NCI-H460 (cell line): Measurements from ENCODE around the gene NEDD4L. TPM values are rescaled to one million over a fixed set of nuclear protein-coding genes. Genes with fewer than 3 reads are reported as not detected.

Experiments used
- DNase-seq: peaks from one replicate; pipeline ENCODE4 v3.0.0-alpha.2; 2016; ENCODE audit warnings: low read depth; ENCODE audit errors: extremely low read depth
- total RNA-seq: library from RNA; depleted of rRNA; stranded (reverse); fragments of >200 nt; shearing (Covaris generic); gene quantifications from 2 replicates; pipeline ENCODE4 v1.2.3, GENCODE V29; 2014

NEDD4L gene
- total RNA-seq, 1 experiment from 2014 or later: 25.1 TPM

DNA sequence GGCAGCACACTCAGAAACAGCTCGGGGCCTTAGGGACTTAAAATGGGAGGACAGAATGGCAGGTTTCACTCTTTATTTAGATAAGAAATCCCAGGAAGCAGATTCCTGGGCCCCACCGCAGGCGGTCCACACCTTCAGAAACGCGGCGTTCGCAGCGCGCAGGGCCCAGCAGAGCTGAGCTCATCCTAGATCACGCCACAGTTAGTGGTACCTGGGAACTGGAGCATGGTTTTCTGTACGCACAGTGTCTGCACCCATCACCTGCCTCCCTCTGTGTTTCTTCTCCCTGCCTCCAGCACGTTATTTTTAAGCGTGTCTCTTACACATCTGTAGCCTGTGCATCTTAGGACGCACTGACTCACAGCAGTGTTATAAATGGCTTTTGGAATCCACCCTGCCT lies 342.8 kb downstream of the NEDD4L start:
- no peak for DNase-seq

GRCh38 chr18:58387716-58388115 lies 343.7 kb downstream of the NEDD4L start:
- no peak for DNase-seq

GRCh38 chr18:58388736-58389135 lies 344.7 kb downstream of the NEDD4L start:
- DNase-seq: no peak

DNA sequence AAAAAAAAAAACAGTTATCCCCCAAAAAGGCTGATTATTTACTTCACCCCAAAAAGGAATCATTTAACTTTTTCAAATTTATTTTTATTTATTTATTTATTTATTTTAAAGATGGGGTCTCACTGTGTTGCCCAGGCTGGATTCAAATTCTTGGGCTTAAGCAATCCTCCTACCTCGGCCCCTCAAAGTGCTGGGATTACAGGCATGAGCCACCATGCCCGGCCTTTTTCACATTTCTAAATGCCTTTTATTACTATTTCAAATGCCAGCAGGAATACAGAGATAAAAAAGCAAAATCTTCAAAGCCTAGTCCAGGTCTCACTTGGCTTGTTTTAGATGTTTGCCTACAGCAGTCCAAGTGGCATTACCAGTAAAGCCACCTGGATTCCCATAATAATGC lies 345.7 kb downstream of the NEDD4L start:
- no peak for DNase-seq

GRCh38 chr18:58390399-58390798 lies 346.4 kb downstream of the NEDD4L start:
- no peak for DNase-seq

GRCh38 chr18:58391231-58391825 lies 347.3 kb downstream of the NEDD4L start:
- DNase-seq: no peak

DNA sequence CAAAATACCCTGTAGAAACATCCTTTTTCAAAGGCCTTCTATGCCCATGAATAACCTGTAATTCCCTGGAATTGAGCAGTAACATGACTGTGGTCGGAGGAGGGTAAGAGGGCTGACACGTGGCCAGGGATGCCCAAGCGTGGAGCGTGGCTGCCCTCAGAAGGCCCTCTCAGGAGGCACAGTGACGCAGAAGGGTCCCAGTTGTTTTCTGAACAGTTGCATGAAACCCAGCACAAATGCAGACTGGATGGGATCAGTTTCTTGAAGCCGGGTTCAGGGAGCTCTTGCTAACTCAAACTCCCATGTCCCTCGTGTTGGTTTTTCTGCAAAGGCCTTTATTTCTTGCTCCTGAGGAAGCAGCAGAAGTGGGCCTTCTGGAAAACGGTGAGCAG lies 347.9 kb downstream of the NEDD4L start:
- no peak for DNase-seq

DNA sequence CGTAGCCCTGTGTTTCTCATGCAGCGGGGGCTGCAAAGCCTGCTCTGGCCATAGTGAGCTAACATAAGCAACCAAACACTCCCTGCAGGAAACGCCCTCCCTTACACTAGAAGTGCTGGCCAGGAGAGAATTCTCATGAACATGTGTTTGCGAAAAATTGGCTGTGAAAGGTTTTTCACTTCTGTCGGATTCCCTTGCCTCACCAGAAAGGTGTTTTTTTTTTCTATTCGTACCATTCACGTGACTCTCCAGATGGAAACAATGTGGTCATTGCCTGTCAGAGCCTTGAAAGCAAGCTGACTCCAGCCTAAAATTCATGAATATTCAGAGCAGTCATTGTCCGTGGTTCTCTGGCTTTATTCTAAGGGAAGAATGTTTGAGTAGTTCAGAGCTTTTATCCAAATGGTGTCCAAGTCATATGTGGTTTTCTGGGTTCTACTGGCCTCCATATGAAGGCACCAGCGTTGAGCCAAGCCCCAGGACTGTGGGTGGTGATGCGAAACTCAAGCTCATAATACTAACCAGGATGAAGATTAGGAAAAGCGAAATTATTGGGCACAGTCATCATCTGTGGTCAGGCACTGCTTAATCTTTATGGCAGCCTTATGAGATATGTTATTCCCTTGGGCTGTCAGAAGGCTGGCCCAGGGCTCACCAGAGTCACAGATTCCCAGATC lies 348.4 kb downstream of the NEDD4L start:
- DNase-seq: no peak

GRCh38 chr18:58393295-58393694 lies 349.3 kb downstream of the NEDD4L start:
- no peak for DNase-seq

DNA sequence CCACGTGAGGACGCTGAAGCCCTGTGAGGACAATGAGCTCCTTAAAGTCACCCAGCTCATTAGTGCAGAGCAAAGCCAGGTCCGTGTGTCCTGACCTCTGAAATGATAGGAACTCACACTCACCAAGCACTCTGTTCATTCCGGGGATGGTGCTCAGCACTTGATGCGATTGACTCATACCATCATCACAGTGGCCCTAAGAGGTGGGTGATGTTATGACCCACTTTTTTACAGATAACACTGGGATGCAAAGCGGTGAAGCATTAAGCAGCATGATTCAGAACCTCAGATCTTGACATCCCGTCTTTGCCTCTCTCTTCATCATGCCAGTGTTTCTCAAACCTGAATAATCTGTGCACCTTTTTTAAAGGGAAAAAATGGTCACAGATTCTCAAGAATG lies 350.0 kb downstream of the NEDD4L start:
- DNase-seq: no peak

DNA sequence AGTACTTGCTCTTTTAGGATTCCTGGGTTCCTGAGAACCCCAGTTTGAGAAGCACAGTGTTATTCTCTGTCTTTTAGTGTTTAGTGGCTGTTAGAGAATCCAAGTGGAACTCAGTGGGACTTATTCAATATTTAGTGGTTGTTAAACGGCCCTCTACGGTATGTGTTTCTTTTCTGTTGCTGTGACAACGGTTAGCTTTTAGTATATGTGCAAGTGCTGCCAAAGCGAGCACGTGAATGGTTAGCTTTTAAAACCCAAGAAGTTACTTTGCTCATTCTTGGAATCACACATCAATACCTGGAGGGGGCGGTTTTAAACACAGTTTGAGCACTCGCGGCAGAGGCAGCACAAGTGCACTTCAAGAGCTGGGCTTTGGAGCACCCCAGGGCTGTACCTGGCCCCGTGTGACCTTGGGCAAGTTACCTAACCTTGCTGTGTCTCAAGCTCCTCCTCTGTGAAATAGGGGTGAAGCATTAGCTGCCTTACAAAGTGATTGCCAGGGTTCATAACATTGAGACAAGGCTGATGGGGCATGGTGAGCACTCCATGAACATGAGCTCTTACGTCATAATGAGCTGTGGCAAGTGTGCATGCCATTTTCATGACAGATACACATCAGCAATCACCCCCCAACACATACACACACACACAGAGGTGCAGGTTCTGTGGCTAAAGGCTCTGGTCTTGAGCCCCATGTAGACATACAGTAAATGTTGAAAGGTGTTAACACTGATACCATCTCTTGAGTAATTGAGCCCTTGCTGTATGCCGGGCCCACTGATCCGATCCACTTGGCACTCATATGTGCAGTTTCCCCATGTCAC lies 350.8 kb downstream of the NEDD4L start:
- no peak for DNase-seq

GRCh38 chr18:58396144-58396543 lies 352.1 kb downstream of the NEDD4L start:
- DNase-seq: no peak

DNA sequence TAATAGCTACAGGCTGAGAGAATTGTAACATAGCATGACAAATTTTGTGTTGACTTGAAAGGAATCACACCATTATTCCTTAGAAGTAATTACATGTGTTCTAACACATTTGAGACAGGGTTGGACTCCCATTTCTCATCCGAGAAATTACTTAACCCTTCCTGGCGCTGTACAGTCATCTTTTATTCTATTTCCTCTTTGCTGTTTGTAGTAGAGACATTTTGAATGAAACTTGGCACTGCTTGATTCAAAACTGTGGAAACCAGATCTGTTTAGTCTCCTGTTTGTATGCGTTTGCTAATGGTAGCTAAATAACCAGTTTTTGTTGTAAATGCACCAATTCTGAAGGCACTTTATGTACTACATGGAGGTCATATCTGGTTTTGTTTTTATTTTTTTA lies 352.9 kb downstream of the NEDD4L start:
- DNase-seq: no peak

- no peak for DNase-seq
Observed at GRCh38 chr18:58397385-58398132, 353.5 kb downstream of the NEDD4L start.

DNA sequence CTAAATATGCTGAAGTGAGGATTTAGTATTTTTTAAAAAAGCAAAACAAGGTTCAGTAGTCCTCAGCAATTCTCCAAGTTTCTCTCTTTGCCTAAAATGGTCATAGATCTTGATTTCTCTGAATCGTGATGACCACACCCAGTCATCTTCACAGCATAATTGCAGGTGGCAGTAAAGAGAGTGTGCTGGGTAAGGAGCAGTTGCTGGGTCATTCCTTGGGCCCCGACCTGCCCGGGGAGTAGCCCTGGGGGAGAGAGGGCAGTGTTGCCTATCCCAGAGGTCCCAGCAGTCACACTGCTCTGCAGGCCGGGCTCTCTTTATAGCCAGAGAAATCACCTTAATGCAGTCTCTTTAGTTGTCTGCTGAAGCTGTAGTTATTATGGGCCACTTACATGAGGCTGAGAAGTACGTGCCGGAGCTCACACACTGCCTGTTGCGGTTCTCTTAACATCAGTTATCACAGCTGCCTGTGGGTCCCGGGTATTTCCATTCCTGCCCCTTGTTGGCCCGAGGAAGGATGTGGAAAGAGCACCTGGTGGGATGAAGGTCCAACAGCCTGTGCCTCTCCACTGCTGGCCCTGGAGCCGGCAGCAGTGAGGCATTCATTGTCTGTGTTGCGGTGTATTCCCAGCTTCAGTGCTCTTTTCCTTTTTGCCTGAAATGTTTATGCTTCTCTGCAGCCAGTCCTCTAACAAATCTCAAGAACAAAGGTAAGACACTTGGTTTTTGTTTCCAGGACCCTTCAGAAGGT lies 354.8 kb downstream of the NEDD4L start:
- DNase-seq: no peak

GRCh38 chr18:58400331-58400870 lies 356.4 kb downstream of the NEDD4L start:
- no peak for DNase-seq

- no peak for DNase-seq
Observed at GRCh38 chr18:58401191-58401590, 357.2 kb downstream of the NEDD4L start.

DNA sequence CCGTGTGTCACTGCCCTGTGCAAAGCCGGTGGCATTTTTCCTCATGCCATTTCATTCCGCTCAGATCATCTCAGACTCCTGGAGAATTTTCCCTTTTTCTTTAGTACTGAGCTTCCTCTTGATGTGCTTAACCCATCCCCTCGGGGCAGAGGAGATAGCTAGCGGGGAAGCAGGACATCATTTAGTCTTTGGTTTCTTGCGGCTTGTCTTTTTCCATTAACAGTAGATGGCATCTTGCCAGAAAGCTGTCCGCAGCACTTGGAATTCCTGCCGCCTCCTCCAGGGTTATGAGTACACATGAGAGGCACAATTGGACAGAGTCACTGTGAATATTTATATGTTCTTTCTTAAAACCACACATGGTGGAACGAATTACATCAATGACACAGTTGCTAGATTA lies 358.2 kb downstream of the NEDD4L start:
- DNase-seq: no peak

GRCh38 chr18:58402951-58403702 lies 359.1 kb downstream of the NEDD4L start:
- no peak for DNase-seq
